ENCODE results near the gene TFR2. TPM values are rescaled to one million over a fixed set of nuclear protein-coding genes. Genes with fewer than 3 reads are reported as not detected.

The TFR2 gene
- total and polyA plus RNA-seq, 2 of the 13 experiments (the other 11 are each of a cell fraction or from before 2014, with no cell fraction given): 36.9 to 64.2 TPM

GRCh38 chr7:100680576-100681271, 39.4 kb upstream of the TFR2 start (continued):
- TF ChIP-seq HNRNPL (IDR thresholded peaks at IDR 0.05; ENCODE audit: low read depth, low read length): 0 out of 2 replicates have a peak, but pooled peaks have one; percentile 26
- no peak for TF ChIP-seq CBFB (CRISPR knock-in tag; IDR thresholded peaks at IDR 0.05)
- no peak for TF ChIP-seq ZMAT3 (CRISPR knock-in tag; conservative IDR thresholded peaks at IDR 0.05)
- no peak for TF ChIP-seq ATF3 (CRISPR knock-in tag; IDR thresholded peaks at IDR 0.05)
- TF ChIP-seq CHD4 (IDR thresholded peaks at IDR 0.05; ENCODE audit: borderline replicate concordance, low read length): no peak
- TF ChIP-seq NPAS2 (CRISPR knock-in tag; IDR thresholded peaks at IDR 0.05; ENCODE audit: borderline replicate concordance): no peak
- no peak for TF ChIP-seq MAF1 (CRISPR knock-in tag; IDR thresholded peaks at IDR 0.05; ENCODE audit: borderline replicate concordance)
- TF ChIP-seq SSRP1 (CRISPR knock-in tag; IDR thresholded peaks at IDR 0.05): no peak
- TF ChIP-seq ZNF580 (CRISPR knock-in tag; IDR thresholded peaks at IDR 0.05; ENCODE audit: borderline replicate concordance, low read depth): no peak
- no peak for TF ChIP-seq SRY (CRISPR knock-in tag; IDR thresholded peaks at IDR 0.05)
- TF ChIP-seq ARNTL (CRISPR knock-in tag; IDR thresholded peaks at IDR 0.05): no peak
- TF ChIP-seq ZNF891 (CRISPR knock-in tag; IDR thresholded peaks at IDR 0.05): no peak
- TF ChIP-seq ZNF234 (CRISPR knock-in tag; conservative IDR thresholded peaks at IDR 0.05): no peak
- TF ChIP-seq ZFP91 (CRISPR knock-in tag; IDR thresholded peaks at IDR 0.05; ENCODE audit: borderline replicate concordance): no peak
- TF ChIP-seq RXRA (CRISPR knock-in tag; IDR thresholded peaks at IDR 0.05): peak; percentile 20; the same call in 1 of the 2 replicates
- no peak for TF ChIP-seq ZSCAN30 (CRISPR knock-in tag; IDR thresholded peaks at IDR 0.05)
- TF ChIP-seq MED1 (CRISPR knock-in tag; IDR thresholded peaks at IDR 0.05): no peak
- TF ChIP-seq GTF3A (CRISPR knock-in tag; conservative IDR thresholded peaks at IDR 0.05): no peak
- peak; percentile 36; the same call in 1 of the 2 replicates for TF ChIP-seq POLR2G (IDR thresholded peaks at IDR 0.05; ENCODE audit: low read depth, low read length)
- TF ChIP-seq MTF2 (CRISPR knock-in tag; IDR thresholded peaks at IDR 0.05; ENCODE audit: borderline replicate concordance): no peak
- no peak for TF ChIP-seq FLYWCH1 (CRISPR knock-in tag; IDR thresholded peaks at IDR 0.05)
- no peak for TF ChIP-seq AHDC1 (CRISPR knock-in tag; IDR thresholded peaks at IDR 0.05; ENCODE audit: borderline replicate concordance)
- no peak for TF ChIP-seq THAP8 (CRISPR knock-in tag; IDR thresholded peaks at IDR 0.05; ENCODE audit: borderline replicate concordance)
